GM10248 (cell line): ENCODE results near the gene MMP11.

ENCODE experiments used
- CTCF ChIA-PET: fragments of 300-600 bp; sonication (Branson Sonifier 250); formaldehyde crosslinking; extraction: SDS; loops from one replicate; lab custom pipeline; 2021; ENCODE audit warnings: antibody characterized with exemption; lab: Yijun Ruan, JAX
- POLR2A ChIA-PET: fragments of 350-650 bp; sonication (Branson Sonifier 250); formaldehyde crosslinking; extraction: SDS; loops from one replicate; lab custom pipeline; 2020; ENCODE audit warnings: antibody characterized with exemption; lab: Yijun Ruan, JAX
- DNase-seq: peaks from one replicate; pipeline ENCODE4 v3.0.0; 2012; ENCODE audit errors: extremely low spot score
- TF ChIP-seq, protein P1 (sequence below): IDR thresholded peaks from 2 replicates; pipeline ENCODE4 v1.5.1; 2012; ENCODE audit warnings: mild to moderate bottlenecking, low read depth; ENCODE audit errors: extremely low read depth, missing control alignments, control extremely low read depth

The MMP11 gene

DNA sequence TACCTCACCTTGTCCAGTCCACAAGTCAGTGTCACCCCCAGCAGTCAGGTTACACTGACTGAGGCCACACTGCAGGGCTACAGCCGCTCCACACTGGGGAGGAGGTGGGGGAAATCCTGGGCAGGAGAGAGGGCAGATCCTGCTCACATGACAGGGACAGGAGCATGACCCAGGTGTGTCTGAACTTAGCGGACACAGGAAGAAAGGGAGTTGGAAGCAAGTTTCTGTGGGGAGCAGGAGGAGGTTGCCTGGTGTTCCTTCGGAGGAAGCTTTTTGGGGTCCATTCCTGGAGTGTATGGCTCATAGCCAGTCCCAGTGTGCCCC, 5.9 kb downstream of the MMP11 start:
- DNase-seq: no peak
- TF ChIP-seq, protein P1, sequence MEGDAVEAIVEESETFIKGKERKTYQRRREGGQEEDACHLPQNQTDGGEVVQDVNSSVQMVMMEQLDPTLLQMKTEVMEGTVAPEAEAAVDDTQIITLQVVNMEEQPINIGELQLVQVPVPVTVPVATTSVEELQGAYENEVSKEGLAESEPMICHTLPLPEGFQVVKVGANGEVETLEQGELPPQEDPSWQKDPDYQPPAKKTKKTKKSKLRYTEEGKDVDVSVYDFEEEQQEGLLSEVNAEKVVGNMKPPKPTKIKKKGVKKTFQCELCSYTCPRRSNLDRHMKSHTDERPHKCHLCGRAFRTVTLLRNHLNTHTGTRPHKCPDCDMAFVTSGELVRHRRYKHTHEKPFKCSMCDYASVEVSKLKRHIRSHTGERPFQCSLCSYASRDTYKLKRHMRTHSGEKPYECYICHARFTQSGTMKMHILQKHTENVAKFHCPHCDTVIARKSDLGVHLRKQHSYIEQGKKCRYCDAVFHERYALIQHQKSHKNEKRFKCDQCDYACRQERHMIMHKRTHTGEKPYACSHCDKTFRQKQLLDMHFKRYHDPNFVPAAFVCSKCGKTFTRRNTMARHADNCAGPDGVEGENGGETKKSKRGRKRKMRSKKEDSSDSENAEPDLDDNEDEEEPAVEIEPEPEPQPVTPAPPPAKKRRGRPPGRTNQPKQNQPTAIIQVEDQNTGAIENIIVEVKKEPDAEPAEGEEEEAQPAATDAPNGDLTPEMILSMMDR: no peak
- ChIA-PET POLR2A (no interaction called here), CTCF (interaction anchor here (1.2 to 3.1 kb wide), 3 partner anchors 8 to 71 kb away, joined by 7 to 10 read pairs (median 10); no protein-coding TSS in a partner anchor)

DNA sequence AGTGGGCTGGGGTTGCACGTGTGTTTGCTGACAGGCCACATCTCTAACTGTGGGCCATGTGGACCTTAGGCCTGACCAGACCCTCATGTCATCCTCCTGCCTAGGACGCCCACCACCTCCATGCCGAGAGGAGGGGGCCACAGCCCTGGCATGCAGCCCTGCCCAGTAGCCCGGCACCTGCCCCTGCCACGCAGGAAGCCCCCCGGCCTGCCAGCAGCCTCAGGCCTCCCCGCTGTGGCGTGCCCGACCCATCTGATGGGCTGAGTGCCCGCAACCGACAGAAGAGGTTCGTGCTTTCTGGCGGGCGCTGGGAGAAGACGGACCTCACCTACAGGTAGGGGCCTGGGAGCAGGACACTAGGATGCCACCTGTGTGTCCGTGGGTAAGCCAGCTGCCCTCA, 6.4 kb downstream of the MMP11 start:
- CTCF ChIA-PET: interaction anchor here (3.1 kb wide), 1 partner anchor 8 kb away, joined by 10 read pairs; no protein-coding TSS in a partner anchor
- POLR2A ChIA-PET: no interaction called here
- no peak for DNase-seq
- TF ChIP-seq, protein P1: no peak

DNA sequence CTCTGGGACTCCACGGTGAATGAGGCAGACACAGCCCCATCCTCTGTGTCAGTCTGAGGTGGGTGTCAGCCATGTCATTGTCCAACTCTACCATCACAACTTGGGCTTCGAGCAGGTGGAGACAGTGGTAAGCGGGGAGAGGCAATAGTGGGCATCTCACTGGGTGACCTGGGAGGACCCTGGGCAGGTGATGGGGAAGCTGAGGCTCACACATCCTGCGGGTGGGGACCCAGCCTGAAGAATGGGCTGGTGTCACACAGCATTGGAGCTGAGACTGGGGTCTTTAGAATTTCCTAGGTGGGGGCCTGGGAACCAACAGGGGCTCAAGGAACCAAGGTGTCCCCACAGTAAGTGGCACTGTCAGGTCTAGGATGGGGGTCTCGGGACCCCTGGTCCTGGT, 7.1 kb downstream of the MMP11 start:
- POLR2A ChIA-PET: no interaction called here
- CTCF ChIA-PET: interaction anchor here (2.2 to 3.1 kb wide), 2 partner anchors 9 kb away, joined by 5 to 10 read pairs; no protein-coding TSS in a partner anchor
- TF ChIP-seq, protein P1: no peak
- DNase-seq: no peak

DNA sequence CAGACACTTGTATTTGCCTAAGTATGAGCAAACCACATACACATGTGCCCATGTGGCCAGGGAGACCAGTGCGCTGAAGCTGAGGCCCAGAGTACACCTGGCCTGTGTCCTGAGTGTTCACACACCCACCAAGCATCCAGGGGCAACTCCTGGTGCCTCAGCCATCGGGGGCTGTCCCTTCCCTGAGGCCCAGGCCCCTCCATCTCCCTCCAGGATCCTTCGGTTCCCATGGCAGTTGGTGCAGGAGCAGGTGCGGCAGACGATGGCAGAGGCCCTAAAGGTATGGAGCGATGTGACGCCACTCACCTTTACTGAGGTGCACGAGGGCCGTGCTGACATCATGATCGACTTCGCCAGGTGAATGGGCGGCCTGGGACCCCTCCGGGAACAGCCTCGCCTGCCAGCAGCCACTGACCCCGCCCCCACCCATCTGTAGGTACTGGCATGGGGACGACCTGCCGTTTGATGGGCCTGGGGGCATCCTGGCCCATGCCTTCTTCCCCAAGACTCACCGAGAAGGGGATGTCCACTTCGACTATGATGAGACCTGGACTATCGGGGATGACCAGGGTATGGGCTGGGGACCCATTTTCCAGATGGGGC, 7.6 kb downstream of the MMP11 start:
- TF ChIP-seq, protein P1: no peak
- no peak for DNase-seq
- ChIA-PET POLR2A (no interaction called here), CTCF (interaction anchor here (2.2 to 3.1 kb wide), 2 partner anchors 9 kb away, joined by 5 to 10 read pairs; no protein-coding TSS in a partner anchor)

DNA sequence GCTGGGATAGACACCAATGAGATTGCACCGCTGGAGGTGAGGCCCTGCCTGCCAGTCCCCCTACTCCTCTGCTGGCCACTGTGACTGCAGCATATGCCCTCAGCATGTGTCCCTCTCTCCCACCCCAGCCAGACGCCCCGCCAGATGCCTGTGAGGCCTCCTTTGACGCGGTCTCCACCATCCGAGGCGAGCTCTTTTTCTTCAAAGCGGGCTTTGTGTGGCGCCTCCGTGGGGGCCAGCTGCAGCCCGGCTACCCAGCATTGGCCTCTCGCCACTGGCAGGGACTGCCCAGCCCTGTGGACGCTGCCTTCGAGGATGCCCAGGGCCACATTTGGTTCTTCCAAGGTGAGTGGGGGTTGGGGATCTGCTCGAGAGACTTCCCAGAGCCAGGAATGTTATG, 8.4 kb downstream of the MMP11 start:
- TF ChIP-seq, protein P1: no peak
- DNase-seq: no peak
- ChIA-PET CTCF (interaction anchor here (2.2 to 3.1 kb wide), 2 partner anchors 8 to 10 kb away, joined by 5 to 10 read pairs; no protein-coding TSS in a partner anchor), POLR2A (no interaction called here)

DNA sequence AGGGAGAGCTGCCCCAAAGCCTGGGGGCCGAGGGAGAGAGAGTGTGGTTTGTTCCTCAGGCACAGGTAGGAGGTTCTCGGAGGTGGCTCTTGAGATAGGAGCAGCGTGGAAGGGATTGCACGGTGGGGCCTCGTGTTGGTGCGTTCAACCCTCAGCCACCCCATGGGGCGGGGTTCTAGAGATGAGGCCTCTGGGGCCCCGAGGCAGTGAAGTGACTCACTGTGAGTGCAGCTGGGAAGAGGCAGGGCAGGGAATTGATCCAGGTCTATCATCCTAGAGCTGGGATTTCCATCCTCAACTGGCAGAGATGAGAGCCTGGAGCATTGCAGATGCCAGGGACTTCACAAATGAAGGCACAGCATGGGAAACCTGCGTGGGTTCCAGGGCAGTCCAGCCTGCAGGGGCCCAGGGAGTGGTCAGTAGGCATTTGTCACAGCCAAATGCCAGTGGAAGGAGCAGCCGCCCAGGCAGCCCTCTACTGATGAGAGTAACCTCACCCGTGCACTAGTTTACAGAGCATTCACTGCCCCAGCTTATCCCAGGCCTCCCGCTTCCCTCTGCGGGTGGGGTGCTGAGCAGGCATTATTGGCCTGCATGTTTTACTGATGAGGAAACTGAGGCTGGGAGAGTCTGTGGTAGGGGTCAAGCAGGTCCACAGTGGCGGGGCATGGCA, 9.0 kb downstream of the MMP11 start:
- ChIA-PET POLR2A (no interaction called here), CTCF (interaction anchor here (1.4 to 3.1 kb wide), 3 partner anchors 8 to 11 kb away, joined by 5 to 10 read pairs (median 5); no protein-coding TSS in a partner anchor)
- DNase-seq: no peak
- TF ChIP-seq, protein P1: no peak
